ENCODE results near the gene WFIKKN2.
"Not testable (repeated sequence)": the region's sequence is repeated elsewhere in the genome, so short reads cannot be mapped to it uniquely, and the experiment has no call there.

Gene WFIKKN2, protein sequence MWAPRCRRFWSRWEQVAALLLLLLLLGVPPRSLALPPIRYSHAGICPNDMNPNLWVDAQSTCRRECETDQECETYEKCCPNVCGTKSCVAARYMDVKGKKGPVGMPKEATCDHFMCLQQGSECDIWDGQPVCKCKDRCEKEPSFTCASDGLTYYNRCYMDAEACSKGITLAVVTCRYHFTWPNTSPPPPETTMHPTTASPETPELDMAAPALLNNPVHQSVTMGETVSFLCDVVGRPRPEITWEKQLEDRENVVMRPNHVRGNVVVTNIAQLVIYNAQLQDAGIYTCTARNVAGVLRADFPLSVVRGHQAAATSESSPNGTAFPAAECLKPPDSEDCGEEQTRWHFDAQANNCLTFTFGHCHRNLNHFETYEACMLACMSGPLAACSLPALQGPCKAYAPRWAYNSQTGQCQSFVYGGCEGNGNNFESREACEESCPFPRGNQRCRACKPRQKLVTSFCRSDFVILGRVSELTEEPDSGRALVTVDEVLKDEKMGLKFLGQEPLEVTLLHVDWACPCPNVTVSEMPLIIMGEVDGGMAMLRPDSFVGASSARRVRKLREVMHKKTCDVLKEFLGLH
- 0 to 0.18 (median 0) reads per million in 4 experiments for total RNA-seq

DNA sequence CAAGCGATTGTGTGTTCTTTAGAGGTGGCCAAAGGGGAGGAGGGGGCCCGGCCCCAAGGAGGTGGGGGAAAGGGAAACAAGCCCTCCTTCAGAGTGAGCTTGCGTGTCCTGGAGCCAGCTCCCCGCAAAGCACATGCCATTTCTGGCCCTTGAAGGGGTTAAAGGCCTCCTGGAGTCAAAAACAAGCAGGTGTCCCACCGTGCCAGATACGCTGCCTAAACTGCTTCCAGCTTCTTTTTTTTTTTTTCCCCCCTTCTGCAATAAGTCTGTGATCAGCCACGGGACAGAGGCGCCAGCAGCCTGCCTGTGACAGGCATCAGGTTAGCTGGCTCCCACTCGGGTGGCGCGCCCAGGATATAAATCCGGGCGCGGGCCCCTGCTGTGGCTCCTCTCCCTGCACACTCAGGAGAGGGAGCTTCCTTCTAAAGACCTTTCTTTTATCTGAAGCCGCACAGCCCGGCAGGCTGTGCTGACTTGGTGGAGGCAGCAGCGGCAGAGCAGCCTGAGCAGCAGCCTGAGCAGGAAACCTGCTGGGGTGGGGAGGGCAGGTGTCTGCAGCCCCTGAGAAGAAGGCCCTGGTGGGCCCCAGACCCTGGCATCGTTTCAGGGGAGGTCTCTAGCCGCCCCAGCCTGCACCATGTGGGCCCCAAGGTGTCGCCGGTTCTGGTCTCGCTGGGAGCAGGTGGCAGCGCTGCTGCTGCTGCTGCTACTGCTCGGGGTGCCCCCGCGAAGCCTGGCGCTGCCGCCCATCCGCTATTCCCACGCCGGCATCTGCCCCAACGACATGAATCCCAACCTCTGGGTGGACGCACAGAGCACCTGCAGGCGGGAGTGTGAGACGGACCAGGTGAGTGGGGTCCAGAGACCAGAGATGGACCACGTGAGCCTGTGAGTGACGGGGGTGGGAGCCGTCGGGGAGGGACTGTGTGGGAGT, at the start of gene WFIKKN2:
Gene WFIKKN2, plus strand, starts transcription at position 286 of the 934 bp plus-strand sequence. Its CDS starts 352 bp downstream, at position 638.
- no peak for DNase-seq

DNA sequence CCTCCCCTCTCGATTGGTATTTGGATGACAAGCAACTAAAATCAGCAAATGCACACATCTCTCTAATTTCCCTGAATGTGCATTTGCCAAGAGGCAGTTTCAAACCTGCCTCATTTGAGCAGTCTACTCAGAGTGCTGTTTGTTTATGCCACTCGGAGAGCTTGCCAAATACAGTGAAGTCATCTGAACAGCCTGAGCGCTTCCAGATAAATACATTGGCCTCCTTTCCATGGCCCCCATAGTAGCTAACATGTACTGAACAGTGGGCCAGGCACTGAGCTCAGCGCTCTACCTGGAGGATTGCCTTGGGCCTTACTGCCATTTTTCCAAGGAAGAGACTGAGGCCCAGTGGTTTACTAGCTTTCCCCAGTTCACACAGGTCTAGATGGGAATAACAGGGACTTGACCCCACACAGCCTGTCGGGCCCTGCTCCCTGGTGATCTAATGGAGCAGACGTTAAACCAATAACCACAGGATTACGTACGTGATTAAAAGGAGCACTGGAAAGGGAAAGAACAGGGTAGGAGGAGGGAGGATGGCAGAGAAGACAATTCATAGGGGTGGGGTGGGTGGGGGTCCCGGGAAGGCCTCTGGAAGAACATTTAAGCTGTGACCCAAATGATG, 49.3 kb upstream of the WFIKKN2 start:
- no peak for DNase-seq

DNA sequence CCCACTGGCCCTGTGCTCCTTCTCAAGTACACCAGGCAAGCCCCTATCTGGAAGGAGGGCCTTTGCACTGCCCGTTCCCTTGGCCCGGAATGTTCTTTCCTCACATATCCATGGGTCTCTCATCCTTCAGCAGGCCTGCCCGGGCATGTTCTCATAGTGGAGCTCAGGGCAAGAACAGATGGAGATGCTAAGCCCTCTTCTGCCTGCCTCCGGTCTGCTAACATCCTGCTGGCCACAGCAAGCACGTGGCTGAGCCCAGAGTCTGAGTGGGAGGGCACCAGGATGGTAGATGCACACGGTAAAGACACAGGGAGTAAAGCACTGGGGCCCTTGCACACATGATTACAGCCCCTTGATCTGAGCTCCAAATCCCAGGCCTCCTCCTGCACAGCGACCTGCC, 48.3 kb upstream of the WFIKKN2 start:
- no peak for DNase-seq

DNA sequence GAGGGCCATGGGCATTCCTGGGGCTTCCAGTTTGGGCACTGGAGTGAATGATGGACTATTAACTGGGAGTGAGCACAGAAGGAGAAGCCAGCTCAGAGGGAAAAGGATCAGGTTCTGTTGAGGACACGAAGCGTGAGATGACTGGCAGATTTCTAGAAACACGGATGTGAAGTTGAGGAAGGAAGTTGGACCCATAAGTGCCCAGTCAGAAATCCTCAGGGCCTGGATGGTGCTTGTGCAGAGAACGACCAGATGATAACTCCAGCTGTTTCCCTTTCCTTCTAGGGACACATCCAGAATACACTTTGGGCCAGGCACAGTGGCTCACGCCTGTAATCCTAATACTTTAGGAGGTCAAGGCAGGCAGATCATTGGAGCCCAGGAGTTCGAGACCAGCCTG, 44.8 kb upstream of the WFIKKN2 start:
- no peak for DNase-seq

DNA sequence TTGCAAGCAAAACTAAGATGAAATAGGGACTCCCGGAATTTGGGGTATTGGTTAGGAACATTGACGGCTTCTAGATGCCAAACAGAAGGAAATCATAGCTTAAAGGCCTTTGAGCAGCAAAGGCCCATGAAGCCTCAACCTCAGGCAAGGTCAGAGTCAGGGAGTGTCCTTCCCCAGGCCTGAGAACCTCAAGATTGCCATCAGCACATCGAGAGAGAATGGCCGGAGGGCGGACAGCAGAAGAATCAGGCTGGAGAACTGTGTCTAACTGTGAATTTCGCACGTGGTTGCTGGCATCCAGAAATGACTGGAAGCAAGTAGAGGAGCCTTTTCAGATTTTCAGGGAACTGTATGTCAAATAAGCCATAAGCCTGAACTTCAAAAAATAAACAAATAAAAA, 43.3 kb upstream of the WFIKKN2 start:
- DNase-seq: no peak

DNA sequence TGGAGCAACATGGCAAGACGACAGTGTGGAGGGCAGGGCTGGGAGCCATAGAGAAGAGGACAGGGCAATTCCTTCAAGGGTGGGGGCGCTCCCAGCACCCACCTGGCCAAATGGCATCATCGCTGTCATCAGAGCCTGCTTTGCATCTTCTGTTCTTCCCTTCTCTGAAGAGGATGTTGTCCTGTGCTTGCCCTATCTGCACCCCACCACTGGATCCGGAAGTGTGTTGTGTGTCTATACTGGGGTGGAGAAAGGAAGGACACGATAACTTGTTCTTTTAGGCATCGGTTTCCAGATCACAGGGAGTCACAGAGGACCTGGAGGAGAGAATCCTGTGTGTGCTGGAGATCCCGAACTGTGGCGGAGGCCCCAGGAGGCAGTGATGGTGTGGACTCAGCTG, 42.4 kb upstream of the WFIKKN2 start:
- DNase-seq: no peak

DNA sequence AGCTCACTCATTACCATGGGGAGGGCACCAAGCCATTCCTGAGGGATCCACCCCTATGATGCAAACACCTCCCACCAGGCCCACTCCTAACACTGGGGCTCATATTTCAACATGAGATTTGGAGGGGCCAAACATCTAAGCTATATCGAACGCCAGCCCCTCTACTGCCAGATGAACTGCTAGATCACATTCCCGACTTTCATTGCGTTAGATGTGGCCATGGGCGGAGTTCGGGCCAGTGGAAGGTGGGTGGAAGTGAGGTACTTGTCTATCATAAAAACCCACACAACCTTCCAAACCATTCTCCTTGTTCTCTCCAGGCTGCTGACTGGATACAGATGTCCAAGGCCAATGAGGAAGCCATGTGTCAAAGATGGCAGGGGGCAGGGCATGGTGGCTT, 41.0 kb upstream of the WFIKKN2 start:
- no peak for DNase-seq

DNA sequence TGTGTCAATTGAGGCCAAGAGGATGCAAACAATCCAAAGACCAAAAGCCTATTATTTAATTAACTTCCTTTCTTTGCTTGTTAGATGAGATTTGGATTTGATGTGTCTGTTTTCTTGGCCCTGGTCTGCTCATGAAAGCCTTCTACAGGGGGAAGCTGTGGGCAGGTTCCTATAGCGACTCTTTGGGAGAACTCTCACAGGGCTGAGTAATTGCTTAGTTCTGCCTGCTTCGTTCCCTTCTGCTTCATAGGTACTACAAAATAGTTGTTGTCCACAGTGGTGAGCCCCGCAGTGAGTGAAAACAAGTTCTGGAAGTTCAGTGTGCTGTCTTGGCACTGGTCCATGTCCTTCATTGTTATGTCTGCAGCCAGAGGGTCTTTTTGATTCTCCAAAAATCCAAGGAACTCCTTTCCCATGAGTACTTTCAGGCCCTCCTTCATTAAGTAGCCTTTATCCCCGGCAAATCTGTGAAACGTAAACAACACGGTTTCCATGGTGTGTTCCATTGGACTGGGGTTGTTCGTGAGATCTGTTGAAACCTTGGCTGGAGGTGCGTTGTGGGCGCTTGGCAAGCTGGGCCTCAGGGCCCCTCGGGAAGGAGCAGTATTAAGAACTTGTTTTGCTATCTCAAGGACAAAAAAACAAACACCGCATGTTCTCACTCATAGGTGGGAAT, 38.1 kb upstream of the WFIKKN2 start:
- no peak for DNase-seq

DNA sequence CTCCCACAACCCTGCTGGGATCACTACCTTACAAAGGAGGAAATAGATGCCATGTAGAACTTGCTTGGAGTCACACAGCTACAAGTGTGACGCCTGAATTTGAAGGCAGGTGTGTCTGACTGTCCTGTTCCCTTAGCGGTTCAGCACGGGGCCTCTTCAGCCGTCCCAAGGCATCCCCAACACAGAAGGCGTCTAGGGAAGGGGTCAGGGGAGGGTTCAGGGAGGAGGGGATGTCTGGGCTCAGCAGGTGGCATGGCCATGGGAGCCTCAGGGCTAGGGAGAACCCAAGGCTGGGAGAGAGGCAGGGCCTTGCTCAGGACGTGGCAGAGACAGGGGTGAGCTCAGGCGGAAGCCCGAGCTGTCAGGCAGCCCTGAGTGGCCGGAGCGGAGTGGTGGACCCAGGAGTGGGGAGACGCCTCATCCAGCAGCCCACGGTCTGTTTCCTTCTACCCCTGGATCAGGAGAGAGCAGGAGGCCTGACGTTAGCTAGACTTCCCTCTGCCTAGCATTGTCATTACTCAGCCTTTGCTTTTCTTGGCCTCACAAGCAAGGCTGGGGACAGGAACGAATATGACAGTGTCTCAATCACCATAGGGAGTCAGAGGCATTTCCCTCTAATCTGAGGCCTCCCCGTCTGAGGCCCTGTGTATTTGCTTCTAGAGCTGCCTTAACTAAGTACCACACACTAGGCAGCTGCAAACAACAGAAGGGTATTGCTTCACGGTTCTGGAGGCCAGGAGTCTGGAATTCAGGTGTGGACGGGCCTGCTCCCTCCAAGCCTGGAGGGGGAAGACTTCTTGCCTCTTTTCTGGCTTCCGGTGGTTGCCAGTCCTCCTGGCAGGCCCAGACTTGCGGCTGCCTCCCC, 36.7 kb upstream of the WFIKKN2 start:
- DNase-seq: no peak

DNA sequence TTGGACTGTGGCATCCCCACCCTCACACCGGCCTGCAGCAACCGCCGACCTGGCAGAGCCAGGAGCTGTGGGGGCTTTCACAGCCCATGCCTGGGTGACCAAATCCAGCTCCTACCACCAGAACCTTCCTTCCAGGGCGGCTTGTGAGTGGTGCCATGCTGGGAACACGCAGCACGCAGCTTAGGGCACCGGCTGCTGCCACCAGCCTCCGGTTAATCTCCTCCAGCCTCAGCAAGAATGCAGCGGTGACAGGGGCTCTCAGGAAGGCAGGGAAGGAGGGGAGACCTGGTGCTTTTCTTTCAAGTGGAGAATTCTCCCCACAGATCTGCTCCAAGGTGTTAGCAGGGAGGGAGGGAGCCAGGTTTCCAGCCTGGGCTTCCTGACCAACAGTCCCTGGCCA, 35.8 kb upstream of the WFIKKN2 start:
- DNase-seq: no peak

DNA sequence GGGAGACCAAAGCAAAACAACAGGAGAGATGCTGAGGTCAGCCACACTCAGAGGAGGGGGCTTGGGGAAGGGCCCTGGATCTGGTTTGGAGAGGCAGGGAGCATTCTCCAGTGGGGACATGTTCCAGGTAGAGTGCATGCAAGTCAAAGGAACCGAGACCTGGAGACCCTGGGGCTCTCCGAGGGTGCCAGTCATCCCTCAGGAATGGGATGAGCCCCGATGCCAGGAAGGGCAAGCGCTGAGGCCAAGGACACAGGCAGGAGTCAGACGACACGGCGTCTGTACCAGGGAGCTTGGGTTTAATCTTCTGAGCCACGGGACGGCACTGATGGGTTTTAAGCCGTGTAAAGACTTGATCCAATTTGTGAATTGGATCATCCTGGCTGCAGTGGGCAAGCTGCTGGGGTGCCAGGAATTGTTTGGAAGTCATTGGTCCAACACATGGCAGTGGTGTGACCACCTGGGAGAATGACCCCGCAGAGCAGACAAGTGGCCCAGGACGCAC, 35.1 kb upstream of the WFIKKN2 start:
- no peak for DNase-seq

DNA sequence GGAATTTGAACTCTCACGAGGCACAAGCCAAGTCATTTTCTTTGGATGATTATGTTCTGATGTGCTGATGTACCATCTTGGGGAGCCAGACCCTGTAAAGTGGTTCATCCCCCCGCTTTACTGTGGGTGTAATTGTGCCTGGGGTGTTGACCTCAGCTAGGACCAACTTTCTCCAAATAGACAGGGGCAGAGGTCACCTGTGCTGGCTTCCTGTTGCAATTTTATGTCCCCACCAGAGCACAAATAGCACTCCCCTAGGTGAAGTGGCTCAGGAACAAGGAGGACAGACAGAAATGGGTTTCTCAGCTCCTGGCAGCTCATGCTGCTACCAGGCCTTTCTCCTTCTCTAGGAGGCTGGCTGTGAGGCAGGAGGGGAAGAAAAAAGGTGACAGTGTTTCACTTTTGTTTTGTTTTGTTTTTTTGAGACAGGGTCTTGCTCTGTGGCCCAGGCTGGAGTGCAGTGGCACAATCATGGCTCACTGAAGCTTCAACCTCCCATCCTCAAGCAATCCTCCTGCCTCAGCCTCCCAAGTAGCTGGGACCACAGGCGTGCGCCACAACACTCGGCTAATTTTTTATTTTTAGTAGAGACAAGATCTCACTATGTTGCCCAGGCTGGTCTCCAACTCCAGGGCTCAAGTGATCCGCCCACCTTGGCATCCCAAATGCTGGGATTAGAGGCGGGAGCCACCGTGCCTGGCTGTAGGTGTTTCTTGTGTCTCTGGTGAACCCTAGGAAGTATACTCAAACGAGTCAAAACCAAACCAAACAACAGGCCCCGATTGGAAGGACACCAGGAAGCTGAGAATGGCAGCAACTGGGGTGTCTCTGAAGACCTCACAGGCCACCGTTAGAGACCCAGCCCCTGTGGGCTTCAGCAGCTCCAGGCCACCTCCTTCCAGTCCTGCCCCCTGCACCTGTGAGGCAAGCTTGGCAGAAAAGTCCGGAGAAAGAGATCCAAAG, 32.5 kb upstream of the WFIKKN2 start:
- DNase-seq: no peak

DNA sequence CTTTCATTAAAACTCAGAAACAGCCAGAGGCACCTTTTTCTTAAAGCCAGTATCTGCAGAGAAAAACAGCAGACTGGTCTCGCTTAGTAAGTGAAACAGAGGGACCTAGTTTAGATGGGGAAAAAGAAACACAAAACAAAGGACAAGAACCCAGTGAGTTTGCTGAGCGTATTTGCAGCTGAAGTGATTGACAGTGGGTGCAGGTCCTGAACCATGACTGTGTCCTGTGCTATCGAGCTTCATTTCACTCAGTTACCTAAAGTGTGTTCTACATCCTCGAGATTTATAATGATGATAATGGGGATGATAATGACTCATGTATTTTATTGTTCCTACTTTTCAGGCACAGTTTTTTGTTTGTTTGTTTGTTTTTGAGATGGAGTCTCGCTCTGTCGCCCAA, 31.7 kb upstream of the WFIKKN2 start:
- no peak for DNase-seq

DNA sequence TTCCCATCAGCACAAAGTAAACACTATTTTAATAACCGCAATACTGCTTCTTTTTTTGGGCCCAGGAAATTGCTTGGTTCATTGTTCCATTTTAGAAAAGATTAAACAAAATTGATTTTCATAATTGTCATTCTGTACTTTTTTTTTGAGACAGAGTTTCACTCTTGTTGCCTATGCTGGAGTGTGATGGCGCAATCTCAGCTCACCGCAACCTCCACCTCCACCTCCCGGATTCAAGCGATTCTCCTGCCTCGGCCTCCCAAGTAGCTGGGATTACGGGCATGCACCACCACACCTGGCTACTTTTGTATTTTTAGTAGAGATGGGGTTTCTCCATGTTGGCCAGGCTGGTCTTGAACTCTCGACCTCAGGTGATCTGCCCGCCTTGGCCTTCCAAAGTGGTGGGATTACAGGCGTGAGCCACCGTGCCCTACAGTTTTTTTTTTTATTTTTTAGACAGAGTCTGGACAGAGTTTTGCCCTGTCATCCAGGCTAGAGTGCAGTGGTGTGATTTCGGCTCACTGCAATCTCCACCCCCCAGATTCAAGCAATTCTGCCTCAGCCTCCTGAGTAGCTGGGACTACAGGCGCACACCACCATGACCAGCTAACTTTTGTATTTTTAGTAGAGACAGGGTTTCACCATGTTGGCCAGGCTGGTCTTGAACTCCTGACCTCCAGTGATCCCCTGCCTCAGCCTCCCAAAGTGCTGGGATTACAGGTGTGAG, 30.5 kb upstream of the WFIKKN2 start:
- not testable (repeated sequence) for DNase-seq

DNA sequence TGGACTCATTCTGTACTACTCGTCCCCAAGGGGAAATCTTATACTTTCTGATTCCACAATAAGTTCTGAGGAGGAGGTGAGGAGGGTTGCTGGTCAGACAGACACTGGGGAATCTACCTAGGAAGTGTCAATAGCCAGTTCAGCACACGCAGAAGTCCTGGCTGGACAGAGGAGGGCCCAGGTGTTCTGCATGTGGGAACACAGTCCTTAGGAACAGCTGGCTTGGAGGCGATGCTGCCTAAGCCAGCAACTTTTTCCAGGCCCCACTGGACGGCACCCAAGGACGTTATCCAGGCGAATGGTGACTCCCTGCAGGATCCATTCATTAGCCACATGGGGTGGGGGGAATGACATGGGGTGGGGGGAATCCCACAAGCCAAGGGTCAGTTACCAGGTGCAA, 29.9 kb upstream of the WFIKKN2 start:
- DNase-seq: no peak

DNA sequence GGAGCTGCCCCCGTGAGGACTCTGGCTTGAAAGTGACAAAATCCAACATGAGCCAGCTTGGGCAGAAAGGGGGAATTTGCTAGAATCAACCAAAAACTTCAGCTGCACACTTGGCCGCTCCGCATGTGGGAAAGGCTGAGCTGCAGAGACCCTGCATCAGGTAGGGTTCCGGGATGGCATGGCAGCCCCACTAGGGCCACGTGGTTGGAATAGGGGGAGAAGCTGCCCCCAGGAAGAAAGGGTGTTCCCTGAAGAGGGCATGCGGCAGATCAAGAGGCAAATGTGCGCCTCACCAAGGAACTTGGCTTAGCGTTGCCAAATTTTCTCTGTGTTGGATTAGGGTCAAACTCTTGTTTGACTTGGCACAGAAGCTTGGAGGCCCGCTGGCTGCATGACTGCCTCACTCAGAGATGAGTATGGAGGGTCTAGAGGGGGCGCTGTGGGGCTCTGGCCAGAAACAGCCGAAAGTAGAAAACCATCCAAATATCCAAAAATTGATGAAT, 29.2 kb upstream of the WFIKKN2 start:
- DNase-seq: no peak

DNA sequence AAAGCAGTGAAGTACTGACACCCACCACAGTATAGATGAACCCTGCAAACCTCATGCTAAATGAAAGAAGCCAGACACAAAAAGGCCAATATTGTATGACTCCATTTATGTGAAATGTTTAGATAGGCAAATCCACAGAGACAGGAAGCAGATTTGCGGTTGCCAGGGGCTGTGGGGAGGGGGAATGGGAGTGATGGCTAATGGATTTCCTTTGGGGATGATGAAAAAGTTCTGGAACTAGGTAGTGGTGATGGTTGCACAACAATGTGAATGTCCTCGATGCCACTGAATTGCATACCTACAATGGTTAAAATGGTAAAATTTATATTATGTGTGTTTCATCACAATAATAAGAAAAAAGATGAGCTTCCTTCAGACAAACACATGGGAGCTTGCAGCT, 28.4 kb upstream of the WFIKKN2 start:
- DNase-seq: no peak

DNA sequence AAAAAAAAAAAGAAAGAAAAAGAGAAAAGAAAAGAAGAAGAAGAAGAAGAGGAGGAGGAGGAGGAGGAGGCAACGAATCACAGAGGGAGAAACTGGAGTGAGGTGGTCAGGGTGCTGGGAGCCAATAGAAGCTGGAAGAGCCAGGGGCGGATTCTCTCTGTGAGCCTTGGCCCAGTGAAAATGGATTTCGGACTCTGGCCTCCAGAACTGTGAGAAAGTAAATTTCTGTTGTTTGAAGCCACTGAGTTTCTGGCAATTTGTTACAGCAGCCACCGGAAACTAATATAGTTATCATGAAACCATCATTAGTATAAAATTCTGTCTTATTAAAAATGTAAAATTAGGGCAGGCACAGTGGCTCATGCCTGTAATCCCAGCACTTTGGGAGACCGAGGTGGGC, 27.7 kb upstream of the WFIKKN2 start:
- no peak for DNase-seq

DNA sequence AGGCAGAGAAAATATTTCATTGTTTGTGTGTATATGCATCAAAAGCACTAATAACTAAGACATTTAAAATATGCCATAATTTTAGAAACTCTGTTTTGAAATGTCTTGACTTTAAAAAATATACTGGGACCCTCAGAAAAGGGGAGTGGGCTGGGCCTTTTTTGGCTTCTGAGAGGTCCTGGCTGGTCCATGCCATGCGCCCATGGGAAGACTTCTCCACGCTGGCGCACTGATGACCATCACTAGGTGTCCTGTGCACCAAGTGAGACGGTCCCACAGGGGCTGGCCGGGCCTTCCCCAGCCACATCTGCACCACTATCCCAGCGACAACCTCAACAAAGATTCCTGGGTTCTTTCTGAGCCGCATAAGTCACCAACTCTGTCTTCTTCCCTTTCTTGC, 27.0 kb upstream of the WFIKKN2 start:
- DNase-seq: no peak
